NCI-H2029 (cell line): ENCODE results near the gene TJP3.

ENCODE experiments used
- DNase-seq: peaks from one replicate; lab custom pipeline; 2025; lab: John Stamatoyannopoulos, UW

The TJP3 gene

DNA sequence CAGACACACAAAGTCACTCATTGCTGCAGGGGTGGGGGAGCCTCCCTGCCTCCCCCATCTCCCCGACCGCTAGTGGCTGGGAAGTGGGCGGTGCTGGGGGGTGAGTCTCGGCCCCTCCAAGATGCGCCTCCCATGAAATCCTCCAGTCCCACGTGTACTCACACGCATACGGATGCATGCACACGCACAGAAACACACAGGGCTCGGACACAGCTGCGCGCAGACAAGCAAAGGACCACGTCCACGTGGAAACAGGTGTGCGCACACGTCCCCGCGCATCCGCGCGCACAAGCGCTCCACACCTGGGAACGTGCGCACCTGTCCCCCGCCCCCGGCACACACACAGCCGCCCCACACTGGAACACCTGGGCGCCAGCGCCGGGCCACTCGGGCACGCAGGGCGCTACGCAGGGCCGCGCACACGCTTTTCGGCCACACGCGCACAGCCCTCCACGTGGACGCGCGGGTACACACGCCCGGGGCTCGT, 77.3 kb downstream of the TJP3 start:
- no peak for DNase-seq

DNA sequence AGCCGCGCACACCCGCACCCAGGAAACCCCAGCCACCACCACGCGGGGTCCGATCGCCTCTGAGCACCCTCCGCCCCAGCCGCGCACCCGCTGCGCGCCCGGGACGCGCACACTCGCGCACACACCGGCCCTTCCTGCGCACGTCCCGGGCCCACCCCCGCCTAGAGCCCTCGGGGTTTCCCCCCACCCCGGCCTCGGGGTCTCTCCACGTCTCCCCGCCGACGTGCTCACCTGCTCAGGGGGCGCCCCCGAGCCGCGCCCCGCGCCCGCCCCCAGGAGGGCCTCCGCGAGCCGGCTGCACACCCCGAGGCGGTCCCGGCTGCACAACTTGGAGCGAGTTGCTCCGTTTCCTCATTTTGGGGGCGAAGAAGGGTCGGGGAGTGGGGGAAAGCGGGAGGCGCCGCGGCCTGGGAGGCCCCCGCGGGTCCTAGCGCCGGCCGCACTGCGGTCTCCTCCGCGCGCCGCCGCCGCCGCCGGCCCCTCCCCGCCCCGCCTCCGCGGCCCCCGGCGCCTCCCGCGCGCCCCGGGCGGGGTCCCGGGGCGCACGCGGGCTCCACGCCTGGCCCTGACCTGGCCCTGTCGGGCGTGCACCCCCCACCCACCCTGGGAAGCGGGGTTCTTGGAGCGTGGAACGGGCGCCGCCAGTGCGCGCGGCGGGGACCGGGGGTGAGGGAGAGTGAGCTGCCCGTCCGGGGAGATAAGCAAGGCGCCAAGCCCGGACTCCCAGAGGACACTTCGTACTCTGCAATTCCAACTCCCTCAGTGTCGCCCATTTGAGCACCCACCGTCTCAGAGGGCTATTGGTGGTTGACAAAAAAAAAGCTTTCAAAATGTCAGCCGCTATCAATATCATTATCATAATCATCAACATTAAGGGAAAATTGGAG, 78.0 kb downstream of the TJP3 start, which contains the start of gene MATK:
TSS of gene MATK (minus strand) at position 444 of the 887 bp plus-strand sequence. CDS start 1,246 bp downstream, outside the sequence.
- DNase-seq: no peak

DNA sequence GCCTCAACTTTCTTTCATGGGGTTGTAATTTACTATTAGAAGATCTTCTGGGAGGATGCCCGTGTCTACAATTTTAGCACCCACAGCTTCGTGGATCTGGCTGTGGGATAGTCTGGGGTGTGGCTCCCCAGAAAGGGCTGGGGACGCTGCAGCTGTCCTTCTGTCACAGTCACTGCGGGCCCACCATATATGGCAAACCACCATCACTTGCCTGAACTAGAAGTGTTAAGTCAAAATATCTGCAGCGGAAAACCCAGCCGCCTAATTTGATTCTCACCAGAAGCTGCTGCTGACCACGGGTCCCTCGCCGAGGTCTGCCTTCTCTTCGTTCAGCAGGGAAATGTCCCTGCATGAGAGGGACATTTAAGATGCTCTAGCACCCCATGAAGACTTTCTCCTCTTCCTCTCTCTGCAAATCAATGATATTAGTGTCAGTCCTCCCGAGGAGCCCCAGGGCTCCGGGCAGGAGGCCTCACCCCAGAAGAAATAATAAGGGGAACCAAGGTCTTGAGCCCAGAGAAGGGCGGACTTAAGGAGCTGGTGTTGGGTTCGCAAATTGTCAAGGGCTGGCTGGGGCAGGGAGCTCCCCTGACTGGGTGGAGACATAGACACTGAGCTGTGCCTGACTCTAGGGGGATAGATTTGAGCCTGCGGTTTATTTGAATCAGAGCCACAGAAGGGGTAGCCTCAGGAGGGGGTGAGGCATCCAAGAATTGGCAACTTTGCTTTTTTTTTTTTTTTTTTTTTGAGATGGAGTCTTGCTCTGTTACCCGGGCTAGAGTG, 81.0 kb downstream of the TJP3 start:
- DNase-seq: no peak

DNA sequence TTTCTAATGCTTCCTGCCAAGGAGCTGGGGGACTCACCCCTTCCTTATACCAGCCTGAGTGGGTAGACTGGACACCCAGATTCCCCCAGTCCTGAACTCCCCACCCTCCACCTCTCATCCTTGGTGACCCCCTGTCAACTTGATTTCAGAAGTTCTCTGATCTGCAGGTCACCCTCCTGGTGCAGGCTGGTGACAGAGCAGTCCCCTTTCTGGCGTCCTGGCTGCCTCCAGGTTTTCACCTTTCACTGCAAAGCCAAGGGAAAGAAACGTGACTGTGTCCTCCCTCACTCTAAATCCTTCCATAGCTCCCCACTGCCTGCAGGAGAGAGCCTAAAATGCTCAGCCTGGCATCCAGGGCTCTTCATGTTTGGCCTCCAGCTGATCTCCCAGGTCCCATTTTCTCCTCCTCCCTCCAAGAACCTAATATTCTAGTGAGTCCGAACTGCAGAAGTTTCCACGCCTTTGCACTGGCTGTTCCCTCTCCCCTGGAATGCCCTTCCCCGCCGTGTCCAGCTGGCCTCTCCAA, 82.1 kb downstream of the TJP3 start:
- no peak for DNase-seq

DNA sequence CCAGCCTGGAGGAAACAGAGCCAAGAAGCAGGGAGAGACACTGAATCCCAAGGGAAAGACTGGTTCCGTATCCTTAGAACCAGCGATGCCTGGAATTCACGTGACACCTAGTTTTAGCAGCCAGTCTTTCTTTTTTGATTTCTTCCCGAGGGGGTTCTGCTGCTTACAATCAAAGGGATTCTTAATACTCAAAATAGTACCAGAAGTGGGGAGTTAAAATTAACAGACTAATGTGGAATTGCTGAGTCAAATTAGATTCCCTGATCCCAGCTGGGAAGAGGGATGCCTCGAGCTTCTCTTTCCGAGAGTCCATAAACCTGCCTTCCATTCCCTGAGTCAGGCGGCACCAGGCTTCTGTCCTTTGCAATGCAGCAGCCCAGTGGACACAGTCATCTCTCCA, 82.8 kb downstream of the TJP3 start:
- no peak for DNase-seq

DNA sequence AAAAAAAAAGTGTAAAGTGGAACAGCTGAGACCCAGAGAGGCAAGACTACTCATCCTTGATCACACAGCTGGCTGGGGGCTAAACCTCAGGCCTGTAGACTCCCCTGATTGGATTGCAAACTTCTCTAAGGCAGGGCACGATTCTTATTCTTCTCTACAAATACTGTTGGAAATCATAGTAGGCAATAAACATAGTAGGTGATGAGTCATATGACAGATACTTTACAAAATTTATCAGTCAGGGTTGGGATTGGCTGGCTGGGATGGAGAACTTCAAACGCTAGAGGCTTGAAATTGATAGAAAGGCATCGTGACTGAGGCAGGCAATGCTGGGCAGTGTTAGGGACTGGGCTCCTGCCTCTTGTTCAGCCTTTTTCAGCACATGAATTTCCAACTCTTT, 83.9 kb downstream of the TJP3 start:
- no peak for DNase-seq

DNA sequence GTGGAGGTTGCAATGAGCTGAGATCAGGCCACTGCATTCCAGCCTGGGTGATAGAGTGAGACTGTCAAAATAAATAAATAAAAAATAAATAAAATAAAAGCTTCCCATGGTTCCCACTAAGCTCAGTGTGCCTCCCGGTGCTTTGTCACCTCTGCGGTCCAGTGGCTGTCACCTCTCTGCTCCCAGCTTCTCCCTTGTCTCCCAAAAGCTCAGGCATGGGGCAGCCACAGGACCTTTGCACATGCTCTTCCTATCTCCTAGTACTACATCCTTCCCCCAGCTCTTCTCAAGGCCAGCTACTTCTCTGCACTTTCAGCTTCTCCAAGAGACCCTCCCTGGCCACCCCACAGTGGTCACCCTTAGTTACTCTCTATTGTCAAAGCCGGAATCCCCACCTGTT, 85.6 kb downstream of the TJP3 start:
- no peak for DNase-seq

DNA sequence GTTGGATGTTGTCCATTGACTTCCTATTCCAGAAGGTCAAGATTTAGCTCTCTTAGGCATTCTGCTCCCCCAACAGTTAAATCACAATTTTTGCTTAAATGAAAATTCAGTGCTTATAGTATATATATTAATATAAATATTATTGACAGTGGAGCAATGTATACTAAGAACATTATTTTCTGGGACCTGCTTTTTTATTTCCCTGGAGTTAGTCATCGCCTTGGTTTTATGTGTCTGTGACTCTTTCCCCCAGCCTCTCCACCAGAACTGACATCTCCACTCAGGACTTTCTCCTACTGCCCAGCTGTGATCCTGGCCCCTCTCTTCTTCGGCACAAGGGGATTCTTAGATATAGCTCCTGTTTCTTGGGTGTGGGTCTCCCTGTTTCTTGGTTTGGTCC, 88.2 kb downstream of the TJP3 start:
- DNase-seq: no peak

DNA sequence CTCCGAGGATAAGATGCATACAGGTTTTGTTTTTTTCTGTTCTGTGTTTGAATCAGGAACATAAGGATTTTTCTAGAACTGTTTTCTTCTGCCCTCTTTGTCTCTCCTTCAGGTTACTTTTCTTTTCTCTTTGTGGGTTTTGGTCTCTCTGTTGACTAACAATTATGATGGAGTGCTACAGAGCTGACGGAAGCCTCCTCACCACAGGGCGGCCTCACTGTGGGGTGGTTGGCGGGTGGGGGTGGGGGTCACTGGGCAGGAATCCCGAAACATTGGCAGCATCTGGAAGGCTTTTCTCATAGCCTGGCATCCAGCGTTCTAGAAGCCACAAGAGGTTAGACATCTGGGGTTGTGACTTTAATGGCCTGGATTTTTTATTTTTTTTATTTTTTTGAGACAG, 90.0 kb downstream of the TJP3 start:
- DNase-seq: no peak
